BE2C (cell line): Measurements from ENCODE around the gene ACTL10.
A peak's percentile ranks its signal among the peaks of the same experiment; 100 is the strongest.

Experiments
- DNase-seq: peaks from one replicate; pipeline ENCODE4 v3.0.0-alpha.2; 2020
- H3K27me3 ChIP-seq: fragments of 250-450 bp; sonication (Bioruptor Pico); 2 replicates; pipeline ENCODE4 v1.5.1; 2020; ENCODE audit warnings: mild to moderate bottlenecking
- H3K36me3 ChIP-seq: fragments of 250-450 bp; sonication (Bioruptor Pico); 2 replicates; pipeline ENCODE4 v1.5.1; 2020; ENCODE audit warnings: mild to moderate bottlenecking
- H3K4me1 ChIP-seq: fragments of 250-450 bp; sonication (Bioruptor Pico); 2 replicates; pipeline ENCODE4 v1.5.1; 2020
- H3K4me3 ChIP-seq: 2 replicates; pipeline ENCODE4 v1.5.1; 2011; ENCODE audit warnings: low read depth, low read length
- H3K9me3 ChIP-seq: fragments of 250-450 bp; sonication (Bioruptor Pico); 2 replicates; pipeline ENCODE4 v1.5.1; 2020
- TF ChIP-seq, protein P1 (sequence below): IDR thresholded peaks from 2 replicates; pipeline ENCODE4 v1.5.1; 2012; ENCODE audit warnings: mild to moderate bottlenecking, low read depth, low read length

Gene ACTL10

DNA sequence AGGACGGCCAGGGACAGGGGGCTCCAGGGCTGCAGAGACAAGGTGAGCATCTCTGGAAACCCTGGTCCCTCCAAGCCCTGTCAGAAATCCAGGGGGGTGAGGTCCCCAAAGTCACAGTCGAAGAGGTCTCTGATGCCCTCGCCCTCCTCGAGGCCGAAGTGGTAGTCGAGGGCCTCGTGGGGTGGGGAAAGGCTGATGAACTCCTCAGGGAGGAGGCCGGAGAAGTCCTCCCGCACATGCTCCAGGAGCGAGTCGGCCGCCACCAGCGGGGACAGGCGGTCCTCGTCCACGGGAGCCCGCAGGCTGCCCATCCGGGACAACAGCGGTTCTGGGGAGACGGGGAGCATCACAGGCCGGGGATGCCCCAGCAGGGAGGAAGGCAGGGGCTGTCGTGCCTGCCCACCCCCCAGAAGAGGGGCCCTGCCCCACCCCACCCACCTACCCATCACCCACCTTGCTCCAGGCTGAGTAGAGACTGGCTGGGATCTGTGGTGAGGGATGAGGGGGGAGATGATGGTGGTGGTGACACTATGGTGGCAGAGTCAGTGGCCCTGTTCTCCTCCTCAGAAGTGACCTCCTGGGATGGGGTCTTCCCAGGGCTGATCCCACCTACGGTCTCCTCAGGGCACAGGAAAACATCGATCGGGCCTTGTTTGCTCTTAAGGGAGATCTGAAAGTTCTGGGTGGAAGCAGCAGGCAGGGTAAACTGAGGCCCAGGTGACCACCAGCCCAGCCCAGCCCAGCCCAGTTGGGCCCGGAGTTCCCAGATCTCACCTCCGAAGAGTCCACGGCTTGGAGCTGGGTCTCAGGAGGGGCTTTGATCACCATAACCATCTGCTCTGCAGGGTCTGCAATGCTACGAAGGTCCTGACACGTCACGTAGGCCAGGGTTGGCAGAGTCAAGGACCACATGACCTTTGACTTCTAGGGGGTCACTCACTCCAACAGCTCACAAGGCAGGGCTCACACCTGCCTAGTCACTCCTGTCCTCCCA is 10.2 kb downstream of the ACTL10 start:
- Histone ChIP-seq H3K36me3 (peaks cover 58% of the 10 kb centered on the region), H3K4me3 (no peak overlapping the region), H3K9me3 (no peaks in the 10 kb centered on the region), H3K4me1 (peaks cover 27% of the 10 kb centered on the region), H3K27me3 (no peaks in the 10 kb centered on the region)
- TF ChIP-seq, protein P1, sequence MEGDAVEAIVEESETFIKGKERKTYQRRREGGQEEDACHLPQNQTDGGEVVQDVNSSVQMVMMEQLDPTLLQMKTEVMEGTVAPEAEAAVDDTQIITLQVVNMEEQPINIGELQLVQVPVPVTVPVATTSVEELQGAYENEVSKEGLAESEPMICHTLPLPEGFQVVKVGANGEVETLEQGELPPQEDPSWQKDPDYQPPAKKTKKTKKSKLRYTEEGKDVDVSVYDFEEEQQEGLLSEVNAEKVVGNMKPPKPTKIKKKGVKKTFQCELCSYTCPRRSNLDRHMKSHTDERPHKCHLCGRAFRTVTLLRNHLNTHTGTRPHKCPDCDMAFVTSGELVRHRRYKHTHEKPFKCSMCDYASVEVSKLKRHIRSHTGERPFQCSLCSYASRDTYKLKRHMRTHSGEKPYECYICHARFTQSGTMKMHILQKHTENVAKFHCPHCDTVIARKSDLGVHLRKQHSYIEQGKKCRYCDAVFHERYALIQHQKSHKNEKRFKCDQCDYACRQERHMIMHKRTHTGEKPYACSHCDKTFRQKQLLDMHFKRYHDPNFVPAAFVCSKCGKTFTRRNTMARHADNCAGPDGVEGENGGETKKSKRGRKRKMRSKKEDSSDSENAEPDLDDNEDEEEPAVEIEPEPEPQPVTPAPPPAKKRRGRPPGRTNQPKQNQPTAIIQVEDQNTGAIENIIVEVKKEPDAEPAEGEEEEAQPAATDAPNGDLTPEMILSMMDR = no peak
- no peak for DNase-seq

DNA sequence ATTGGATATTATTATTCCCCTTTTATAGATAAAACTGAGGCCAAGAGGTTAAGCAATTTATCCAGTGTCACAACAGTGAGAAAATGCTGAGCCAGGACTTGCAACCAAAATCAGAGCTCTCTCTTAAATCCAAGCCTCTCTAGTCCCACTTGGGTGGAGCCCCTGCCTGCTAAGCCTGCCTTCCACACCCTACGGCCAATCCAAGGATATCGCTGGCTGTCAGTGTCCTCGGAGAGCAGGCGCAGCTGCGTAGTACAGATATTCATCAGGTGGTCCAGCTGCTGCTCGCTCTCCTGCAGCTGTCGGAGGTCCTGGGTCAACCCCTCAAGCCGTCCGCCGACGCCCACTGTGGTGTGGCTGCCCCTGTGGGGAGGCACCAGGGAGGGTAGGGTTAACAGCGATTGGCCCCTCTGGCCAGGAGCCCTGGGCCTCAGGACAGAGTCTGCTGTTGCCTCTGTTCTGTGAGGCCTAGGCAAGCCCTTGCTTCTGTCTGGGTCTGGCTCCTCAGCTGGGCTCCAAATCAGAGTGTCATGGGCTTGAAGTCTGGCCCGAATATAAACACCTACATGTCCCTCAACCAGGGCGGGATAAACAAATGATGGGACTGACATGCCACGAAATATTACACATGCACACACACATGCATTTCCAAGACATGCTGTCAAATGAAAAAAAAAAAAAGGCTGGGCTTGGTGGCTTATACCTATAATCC is 11.4 kb downstream of the ACTL10 start:
- peaks cover 27% of the 10 kb centered on the region for H3K4me1 ChIP-seq
- H3K9me3 ChIP-seq = no peaks in the 10 kb centered on the region
- peaks cover 65% of the 10 kb centered on the region for H3K36me3 ChIP-seq
- no peak overlapping the region for H3K4me3 ChIP-seq
- DNase-seq = peak; percentile 71
- H3K27me3 ChIP-seq = no peaks in the 10 kb centered on the region
- TF ChIP-seq, protein P1 = no peak

DNA sequence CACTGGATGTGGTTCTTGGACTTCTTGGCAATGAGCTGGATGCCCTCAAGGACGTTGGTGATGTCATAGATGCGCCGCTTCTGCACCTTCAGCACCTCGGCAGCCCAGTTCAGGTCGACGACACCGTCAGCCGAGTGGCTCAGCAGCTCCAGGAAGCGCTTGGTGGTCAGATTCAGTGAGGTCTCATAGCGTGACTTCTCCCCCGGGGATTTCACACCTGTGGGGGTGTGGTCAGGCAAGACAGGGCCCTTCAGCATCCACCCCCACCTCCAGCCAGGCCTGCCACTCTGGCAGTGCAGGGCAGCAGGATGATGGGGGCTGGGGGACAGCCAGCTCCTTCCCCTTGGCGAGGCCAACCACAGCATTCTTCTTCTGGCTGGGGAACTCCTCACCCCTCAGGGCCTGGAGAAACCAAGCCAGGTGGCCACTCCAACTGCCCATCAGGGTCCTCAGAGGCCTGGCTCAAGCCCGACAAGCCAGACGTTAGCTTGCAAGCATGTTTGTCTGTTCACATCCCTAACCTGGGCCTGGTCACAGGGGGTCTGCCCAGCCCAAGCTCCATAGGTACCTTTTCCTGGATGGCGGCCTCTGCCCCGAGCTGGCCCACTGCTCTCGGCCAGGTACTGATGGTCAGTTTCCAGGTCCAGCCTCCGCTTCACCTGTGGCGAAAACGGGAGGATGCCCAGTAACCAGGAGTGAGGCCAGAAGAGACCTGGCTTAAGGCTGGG is 13.2 kb downstream of the ACTL10 start:
- H3K9me3 ChIP-seq = no peaks in the 10 kb centered on the region
- H3K4me1 ChIP-seq = peaks cover 32% of the 10 kb centered on the region
- TF ChIP-seq, protein P1 = no peak
- H3K27me3 ChIP-seq = no peaks in the 10 kb centered on the region
- peaks cover 74% of the 10 kb centered on the region for H3K36me3 ChIP-seq
- no peak for DNase-seq
- H3K4me3 ChIP-seq = no peak overlapping the region

DNA sequence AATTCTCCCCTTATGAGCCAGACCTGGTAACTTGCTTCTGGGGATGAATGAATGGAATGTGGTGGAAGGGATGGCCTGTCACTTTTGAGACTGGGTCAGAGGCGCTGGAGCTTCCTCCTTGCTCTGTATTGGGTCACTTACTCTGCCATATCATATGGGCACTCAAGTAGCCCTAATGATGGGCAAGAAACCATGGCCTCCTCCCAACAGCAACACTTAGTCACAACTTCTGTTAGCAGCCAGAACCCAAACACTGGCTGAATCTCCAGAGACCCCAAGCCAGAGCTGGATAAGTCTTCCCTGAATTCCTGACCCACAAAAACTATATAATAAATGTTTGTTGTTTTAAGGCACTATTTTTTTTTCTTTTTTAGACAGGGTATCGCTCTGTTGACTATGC is 13.9 kb downstream of the ACTL10 start:
- H3K27me3 ChIP-seq = no peaks in the 10 kb centered on the region
- H3K9me3 ChIP-seq = no peaks in the 10 kb centered on the region
- TF ChIP-seq, protein P1 = no peak
- no peak for DNase-seq
- no peak overlapping the region for H3K4me3 ChIP-seq
- peaks cover 27% of the 10 kb centered on the region for H3K4me1 ChIP-seq
- H3K36me3 ChIP-seq = peaks cover 74% of the 10 kb centered on the region

DNA sequence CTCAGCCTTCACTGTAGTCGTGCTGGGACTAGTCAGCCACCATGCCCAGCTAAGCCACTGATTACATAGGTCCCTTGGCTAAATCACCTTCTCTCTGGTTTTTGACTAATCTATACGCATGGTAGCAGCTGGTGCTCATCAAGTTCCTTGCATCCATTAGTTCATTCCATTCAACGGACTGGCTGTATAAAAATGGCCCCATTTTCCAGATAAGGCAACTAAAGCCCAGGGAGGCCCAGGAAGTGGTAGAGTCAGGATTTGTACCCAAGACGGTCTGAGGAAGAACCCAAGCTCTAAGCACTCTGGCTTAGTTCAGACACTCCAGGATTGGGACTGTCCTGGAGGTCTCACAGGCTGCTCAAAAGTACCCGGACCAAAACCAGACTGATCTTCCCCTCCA is 14.5 kb downstream of the ACTL10 start:
- H3K4me1 ChIP-seq = peaks cover 27% of the 10 kb centered on the region
- DNase-seq = no peak
- H3K4me3 ChIP-seq = no peak overlapping the region
- H3K27me3 ChIP-seq = no peaks in the 10 kb centered on the region
- TF ChIP-seq, protein P1 = no peak
- peaks cover 69% of the 10 kb centered on the region for H3K36me3 ChIP-seq
- no peaks in the 10 kb centered on the region for H3K9me3 ChIP-seq
